Erythroblast (primary cell): ENCODE measurements around the gene SH3YL1.

Experiments used
- GATA1 ChIP-seq: IDR thresholded peaks from 2 replicates; pipeline ENCODE4 v1.6.1; 2011; ENCODE audit warnings: low read depth, mild to moderate bottlenecking, control low read depth, low read length, moderate library complexity
- POLR2A ChIP-seq: IDR thresholded peaks from 2 replicates; pipeline ENCODE4 v1.6.1; 2011; ENCODE audit warnings: mild to moderate bottlenecking, low read length

DNA sequence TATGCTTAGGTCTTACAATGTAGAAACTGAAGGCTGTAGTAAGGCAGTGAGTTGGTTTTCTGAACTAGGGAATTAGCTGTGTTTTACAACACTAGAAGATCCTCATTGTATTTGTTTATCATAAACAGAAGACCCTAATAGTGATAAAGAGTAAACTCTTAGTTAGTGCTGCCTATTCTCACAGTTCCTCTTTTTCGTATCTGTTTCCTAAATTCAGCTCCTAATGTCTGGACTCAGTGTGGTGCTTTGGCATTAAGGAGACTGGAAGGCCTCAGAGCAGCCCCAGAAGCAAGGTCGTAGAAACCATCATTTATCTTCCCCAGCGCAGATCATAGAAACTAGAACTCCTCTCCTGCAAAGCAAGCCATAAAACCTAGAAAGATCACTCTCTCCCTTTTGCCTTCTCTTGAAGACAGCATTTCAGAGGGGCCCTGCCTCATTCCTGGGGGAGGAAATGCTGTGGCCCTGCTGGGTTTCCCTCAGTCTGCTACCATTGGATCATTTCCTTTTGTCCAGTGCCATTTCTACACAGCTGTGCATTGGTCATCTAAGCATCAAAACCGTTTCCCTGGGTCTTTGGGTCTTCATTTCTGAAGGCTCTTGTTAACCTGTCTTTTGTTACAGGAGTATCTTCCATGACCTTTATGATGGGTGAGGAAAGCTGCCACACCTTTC is 5.7 kb upstream of the SH3YL1 start:
- TF ChIP-seq POLR2A = no peak
- no peak for TF ChIP-seq GATA1
